Glutamatergic neuron (in vitro differentiated cells): ENCODE results near the gene MINK1. TPM values are rescaled to one million over a fixed set of nuclear protein-coding genes. Genes with fewer than 3 reads are reported as not detected.

Experiments
- DNase-seq: peaks from one replicate; pipeline ENCODE4 v3.0.0; 2022
- H3K27ac Mint-ChIP-seq: one replicate; pipeline ENCODE4 v1.8.0; 2020; ENCODE audit warnings: mild to moderate bottlenecking, mixed read lengths, inconsistent platforms; ENCODE audit not compliant: unreplicated experiment
- H3K27me3 Mint-ChIP-seq: one replicate; pipeline ENCODE4 v1.8.0; 2020; ENCODE audit warnings: mild to moderate bottlenecking, moderate library complexity, mixed read lengths, inconsistent platforms; ENCODE audit not compliant: unreplicated experiment
- H3K36me3 Mint-ChIP-seq: one replicate; pipeline ENCODE4 v1.8.0; 2020; ENCODE audit warnings: mild to moderate bottlenecking, mixed read lengths, inconsistent platforms; ENCODE audit not compliant: unreplicated experiment
- H3K4me1 Mint-ChIP-seq: one replicate; pipeline ENCODE4 v1.8.0; 2020; ENCODE audit warnings: mild to moderate bottlenecking, low read depth, mixed read lengths, inconsistent platforms; ENCODE audit not compliant: unreplicated experiment
- H3K4me3 Mint-ChIP-seq: one replicate; pipeline ENCODE4 v1.8.0; 2020; ENCODE audit warnings: mild to moderate bottlenecking, mixed read lengths, inconsistent platforms; ENCODE audit not compliant: unreplicated experiment
- H3K9me3 Mint-ChIP-seq: one replicate; pipeline ENCODE4 v1.8.0; 2020; ENCODE audit warnings: mild to moderate bottlenecking, moderate library complexity, mixed read lengths, inconsistent platforms; ENCODE audit not compliant: unreplicated experiment
- CTCF ChIP-seq: fragments of 200-600 bp; sonication (generic); IDR thresholded peaks from one replicate; pipeline ENCODE4 v1.5.0; 2021; ENCODE audit not compliant: partially characterized antibody, unreplicated experiment
- total RNA-seq: library from RNA; stranded (reverse); fragmentation: NEBNext Ultra II Directional; extraction: Animal tissue kit (Norgen Biotek cat#: 25700); gene quantifications from one replicate; pipeline ENCODE4 v1.2.1, GENCODE V29; 2021; ENCODE audit not compliant: unreplicated experiment

Gene MINK1
- total RNA-seq, 1 donor from 2014 or later: 130 TPM

GRCh38 chr17:4935650-4936049 lies 102.5 kb downstream of the MINK1 start:
- no peak overlapping the region for H3K27ac Mint-ChIP-seq
- H3K27me3 Mint-ChIP-seq: peaks cover 15% of the 10 kb centered on the region
- no peak for DNase-seq
- no peak overlapping the region for H3K4me3 Mint-ChIP-seq
- peaks cover 11% of the 10 kb centered on the region for H3K9me3 Mint-ChIP-seq
- H3K4me1 Mint-ChIP-seq: peaks cover 7% of the 10 kb centered on the region
- H3K36me3 Mint-ChIP-seq: peaks cover 4% of the 10 kb centered on the region
- no peak for TF ChIP-seq CTCF

GRCh38 chr17:4936436-4936835 lies 103.3 kb downstream of the MINK1 start:
- no peak for TF ChIP-seq CTCF
- no peak overlapping the region for H3K4me3 Mint-ChIP-seq
- peaks cover 16% of the 10 kb centered on the region for H3K27me3 Mint-ChIP-seq
- no peak for DNase-seq
- H3K36me3 Mint-ChIP-seq: peaks cover 1% of the 10 kb centered on the region
- H3K4me1 Mint-ChIP-seq: peaks cover 11% of the 10 kb centered on the region
- peaks cover 11% of the 10 kb centered on the region for H3K9me3 Mint-ChIP-seq
- H3K27ac Mint-ChIP-seq: no peak overlapping the region

- no peak for DNase-seq
- no peaks in the 10 kb centered on the region for H3K36me3 Mint-ChIP-seq
- H3K27me3 Mint-ChIP-seq: peaks cover 16% of the 10 kb centered on the region
- no peak for TF ChIP-seq CTCF
- no peak overlapping the region for H3K4me3 Mint-ChIP-seq
- peaks cover 11% of the 10 kb centered on the region for H3K9me3 Mint-ChIP-seq
- no peak overlapping the region for H3K27ac Mint-ChIP-seq
- peaks cover 14% of the 10 kb centered on the region for H3K4me1 Mint-ChIP-seq
Observed at GRCh38 chr17:4937553-4937952, 104.4 kb downstream of the MINK1 start.

GRCh38 chr17:4938069-4938491 lies 104.9 kb downstream of the MINK1 start:
- peaks cover 11% of the 10 kb centered on the region for H3K9me3 Mint-ChIP-seq
- peak overlapping the region; percentile 97 for H3K4me3 Mint-ChIP-seq
- peaks cover 16% of the 10 kb centered on the region for H3K27me3 Mint-ChIP-seq
- no peak for DNase-seq
- no peak for TF ChIP-seq CTCF
- no peaks in the 10 kb centered on the region for H3K36me3 Mint-ChIP-seq
- H3K4me1 Mint-ChIP-seq: peaks cover 14% of the 10 kb centered on the region
- H3K27ac Mint-ChIP-seq: no peak overlapping the region

- peaks cover 8% of the 10 kb centered on the region for H3K9me3 Mint-ChIP-seq
- no peak for TF ChIP-seq CTCF
- peak overlapping the region; percentile 91 for H3K27ac Mint-ChIP-seq
- peak overlapping the region; percentile 97 for H3K4me3 Mint-ChIP-seq
- H3K27me3 Mint-ChIP-seq: peaks cover 14% of the 10 kb centered on the region
- H3K4me1 Mint-ChIP-seq: peaks cover 14% of the 10 kb centered on the region
- no peak for DNase-seq
- no peaks in the 10 kb centered on the region for H3K36me3 Mint-ChIP-seq
Observed at GRCh38 chr17:4938688-4939545, 105.8 kb downstream of the MINK1 start.
